Measurements from ENCODE around the gene AGGF1.

GRCh38 chr5:76983468-76983867, 46.7 kb upstream of the AGGF1 start:
- no peak for TF ChIP-seq CTCF (IDR thresholded peaks at IDR 0.05; ENCODE audit: low read depth, low read length)
- TF ChIP-seq EZH2phosphoT487 (IDR thresholded peaks at IDR 0.05; ENCODE audit: low read depth): no peak
